HG03139 (cell line): Measurements from ENCODE around the gene SUPT4H1.

Source experiments
- ATAC-seq: cut with Tn5 transposase; IDR thresholded peaks from one replicate; pipeline ENCODE4 v1.9.1; 2021; ENCODE audit not compliant: unreplicated experiment

Gene SUPT4H1

DNA sequence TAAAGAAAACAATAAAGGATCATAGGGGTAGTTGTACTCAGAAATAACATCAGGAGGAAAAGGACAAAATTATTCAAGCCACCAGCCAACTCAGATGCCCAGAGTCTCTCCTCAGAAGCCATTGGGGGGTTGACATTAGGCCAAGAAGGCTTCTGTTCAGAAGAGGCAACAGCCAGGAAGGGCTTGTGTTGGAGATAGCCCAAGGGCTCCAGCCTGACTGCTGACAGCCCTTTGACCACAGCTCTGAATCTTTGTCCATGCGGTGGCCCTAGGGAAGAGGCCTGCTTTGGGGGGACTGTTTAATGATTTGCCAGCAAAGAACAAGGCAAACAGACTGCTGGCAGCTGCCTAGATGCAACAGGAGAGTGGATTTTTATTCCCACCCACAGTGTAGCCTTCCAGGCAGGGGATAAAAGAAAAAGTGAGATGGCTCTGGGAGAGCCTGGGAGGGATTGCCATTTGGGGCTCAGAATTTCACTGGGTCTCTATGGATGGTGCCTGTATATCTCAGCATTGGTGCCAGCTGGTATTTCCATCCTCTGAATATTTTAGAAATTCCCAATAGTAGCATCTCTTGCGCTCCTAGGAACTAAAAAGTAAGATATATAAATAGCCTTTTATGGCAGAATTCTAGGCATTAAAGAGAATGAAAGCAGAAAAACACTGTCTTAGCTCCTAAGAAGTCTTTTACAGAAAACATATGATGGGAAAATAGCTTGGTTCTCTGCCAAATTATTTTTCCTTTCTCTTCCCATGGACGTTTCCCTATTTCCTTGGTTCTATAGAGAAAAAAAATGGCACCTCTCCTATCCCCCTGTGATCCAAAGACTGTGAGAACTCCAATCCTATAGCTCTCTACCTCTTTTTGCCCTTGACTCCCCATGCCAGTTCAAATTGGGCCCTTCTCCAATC is 29.4 kb upstream of the SUPT4H1 start:
- no peak for ATAC-seq

DNA sequence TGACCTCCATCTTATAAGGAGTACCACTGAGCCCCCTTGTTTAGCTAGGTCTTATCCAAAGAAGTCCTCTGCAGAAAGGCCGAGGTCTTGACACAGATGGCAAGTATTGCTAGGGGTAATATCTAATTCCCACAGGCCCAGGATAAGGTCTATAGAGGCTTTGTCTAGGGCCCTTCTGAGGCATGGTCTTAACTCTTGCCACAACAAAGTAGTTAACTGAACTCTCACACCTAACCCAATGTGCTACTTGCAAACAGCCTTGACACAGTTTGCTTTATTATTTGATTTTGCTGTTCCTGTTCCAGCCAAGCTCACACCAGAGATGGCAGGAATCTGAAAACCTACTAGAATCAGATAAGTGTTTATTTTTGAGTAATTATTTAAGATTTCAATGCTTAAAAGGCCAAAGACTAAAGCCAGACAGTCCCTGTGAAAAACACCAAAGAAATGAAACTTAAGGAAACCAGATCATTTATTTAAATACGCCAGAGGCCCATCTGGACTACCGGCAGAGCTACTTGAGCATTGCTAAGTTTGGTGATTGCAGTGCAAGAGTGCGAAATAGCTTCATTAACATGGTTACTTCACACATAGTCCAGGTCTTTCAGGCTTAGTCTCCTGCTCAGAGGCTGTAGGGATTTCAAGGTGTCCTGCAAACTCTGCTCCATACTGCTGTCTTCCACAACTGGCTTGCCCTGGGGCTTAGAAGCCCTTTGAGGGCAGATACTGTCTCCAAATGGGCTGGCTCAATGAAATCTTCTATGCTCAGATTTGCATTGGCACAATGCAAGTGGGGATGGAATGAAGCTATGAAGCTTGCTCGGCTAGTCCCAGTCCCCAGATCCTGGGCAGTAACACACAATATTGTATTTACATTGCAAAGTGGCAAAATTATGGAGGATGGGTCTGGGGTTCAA is 28.5 kb upstream of the SUPT4H1 start:
- ATAC-seq = no peak

DNA sequence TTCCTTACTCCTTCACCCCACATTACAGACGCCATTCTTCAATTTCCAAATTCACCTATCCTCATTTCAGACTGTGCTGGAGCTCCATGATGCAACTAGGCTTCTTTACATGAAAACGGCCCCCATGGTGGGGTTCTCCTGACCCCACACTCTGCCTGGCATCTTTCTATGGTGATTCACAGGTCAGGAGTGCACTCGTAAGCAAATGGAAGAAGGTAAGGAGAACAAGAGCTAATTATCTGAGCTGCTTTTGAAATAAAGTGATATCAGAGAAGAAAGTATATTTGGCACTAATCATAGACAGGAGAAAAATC is 27.5 kb upstream of the SUPT4H1 start:
- no peak for ATAC-seq

DNA sequence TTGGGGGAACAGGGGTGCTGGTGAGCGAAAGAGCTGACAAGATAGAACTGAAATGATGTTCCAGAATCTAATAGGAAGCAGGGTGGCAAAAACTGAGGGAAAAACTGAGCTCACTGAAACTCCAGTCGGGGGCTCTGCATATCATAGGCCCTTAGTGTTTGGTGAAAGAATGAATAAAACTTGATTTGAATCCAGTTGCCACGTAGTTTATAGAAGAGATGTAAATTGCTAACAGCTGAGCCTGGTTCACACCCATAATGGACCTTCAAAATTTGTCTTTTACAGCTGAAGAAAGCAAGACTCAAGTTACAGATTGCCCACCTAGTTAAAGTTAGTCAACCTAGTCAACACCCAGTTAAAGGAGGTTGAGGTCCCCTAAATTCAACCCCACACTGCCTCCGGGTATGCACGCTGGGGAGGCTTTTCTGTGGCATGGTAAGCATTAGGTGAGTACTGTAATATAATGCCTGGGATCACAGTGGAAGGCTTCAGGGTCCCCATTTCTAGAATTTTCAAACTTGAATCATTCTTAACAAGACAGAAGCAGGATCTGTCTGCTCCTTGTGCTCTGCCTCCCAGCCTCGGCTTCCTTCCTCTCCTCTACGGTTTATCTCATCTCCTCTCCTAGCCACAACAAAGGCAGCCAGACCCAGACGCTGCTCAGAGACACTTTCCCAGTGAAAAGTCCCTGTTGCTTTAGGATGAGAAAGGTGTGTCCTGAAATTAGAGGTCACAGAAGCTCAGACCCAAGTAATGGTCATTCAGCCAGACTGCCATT is 26.9 kb upstream of the SUPT4H1 start:
- ATAC-seq = no peak

DNA sequence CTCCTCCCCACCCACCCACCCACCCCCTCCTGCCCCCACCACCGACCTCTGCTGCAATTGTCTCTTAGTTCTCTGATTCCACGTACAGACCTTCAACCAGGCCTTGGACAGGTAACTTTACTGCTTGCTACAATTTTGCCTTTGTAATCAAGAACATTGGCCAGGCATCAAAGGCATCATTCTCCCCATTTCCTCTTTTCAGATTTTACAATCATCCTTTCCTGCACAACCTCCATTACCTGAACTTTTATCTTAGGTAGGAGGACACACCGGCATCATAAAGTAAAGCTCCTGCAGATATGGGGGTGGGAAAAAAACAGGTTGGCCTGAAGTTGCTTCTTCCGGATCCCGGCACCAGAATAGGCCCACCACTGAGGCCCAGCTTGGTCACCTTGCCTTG is 25.7 kb upstream of the SUPT4H1 start:
- ATAC-seq = no peak

DNA sequence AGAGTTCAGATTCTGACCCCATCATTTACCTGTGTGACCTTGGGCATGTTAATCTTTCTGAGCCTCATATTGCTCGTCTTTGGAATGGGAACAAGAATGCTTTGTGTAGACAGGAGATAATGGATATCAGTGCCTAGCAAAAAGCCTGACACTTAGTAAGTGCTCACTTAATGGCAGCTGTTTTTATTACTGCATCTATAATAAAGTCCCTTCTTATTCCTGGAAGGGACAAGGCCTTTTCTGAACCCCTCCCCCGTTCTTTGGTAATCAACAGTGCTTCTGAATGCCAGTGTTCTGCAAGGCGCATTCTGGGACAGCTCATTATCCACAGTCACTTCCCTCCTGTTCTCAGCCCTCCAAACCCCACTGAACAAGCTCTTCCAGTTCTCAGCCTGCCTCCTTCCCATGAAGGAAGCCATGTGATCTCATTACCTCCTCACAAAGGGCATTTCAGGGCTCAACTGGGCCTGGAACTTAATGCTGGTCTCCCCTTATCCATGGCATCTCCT is 25.1 kb upstream of the SUPT4H1 start:
- no peak for ATAC-seq

DNA sequence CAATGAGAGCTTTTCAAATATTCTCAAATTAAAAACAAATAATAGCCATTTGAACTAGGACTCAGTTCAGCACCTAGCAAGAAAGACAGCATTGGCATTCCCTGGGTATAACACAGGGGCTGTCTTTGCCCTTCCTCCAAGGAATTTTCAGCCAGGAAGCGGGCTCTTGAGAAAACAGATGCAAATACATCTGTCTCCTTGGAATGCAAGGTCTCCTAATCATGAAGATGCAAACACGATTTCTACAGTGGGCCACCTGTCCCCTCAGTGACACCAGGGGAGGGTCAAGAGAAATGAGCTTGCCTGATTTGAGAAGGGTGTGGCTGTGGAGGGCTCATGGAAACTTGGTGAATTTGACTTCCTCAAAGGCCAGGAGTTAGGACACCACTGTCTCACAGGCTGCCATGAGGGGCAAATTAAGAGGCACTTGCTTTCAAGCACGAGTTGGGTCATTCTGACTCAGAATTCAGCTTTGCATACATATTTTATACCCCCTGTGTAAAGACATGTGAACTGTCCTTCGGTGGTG is 24.5 kb upstream of the SUPT4H1 start:
- no peak for ATAC-seq

DNA sequence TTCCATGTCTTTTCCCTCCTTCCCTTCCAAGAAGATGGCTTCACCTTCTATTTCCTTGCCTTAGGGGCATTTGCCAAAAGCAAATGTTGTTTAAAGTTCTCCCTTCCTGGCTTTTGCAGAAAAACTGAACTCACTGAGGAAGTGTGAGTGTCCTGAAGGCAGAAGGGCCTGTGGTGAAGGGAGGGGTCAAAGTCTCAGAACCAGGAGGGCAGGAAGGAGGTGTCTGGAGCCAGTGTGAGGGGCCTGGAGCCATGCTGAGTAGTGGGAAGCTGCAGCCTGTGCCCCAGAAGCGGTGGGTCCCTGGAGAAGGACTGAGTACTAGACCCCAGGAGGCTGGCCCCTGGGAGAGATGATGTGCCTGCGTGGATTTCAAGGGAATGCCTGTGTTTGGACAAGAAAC is 23.8 kb upstream of the SUPT4H1 start:
- ATAC-seq = no peak

DNA sequence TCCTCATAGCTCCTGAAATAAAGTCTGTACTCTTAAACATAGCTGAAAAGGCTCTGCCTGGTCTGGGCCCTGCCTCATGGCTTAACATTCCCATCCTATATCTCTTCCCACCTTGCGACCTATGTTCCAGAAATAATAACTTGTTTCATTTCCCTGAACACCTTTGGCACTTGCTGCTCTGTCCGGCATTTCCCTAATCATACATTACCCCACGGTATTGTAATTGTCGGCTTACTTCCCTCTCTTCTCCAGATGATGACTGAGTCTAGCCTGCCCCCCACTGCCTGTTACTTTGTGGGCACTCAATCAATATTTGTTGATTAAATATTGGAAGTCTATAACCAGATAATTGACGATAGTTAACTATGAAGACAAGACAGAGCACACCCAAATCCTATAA is 23.3 kb upstream of the SUPT4H1 start:
- no peak for ATAC-seq

DNA sequence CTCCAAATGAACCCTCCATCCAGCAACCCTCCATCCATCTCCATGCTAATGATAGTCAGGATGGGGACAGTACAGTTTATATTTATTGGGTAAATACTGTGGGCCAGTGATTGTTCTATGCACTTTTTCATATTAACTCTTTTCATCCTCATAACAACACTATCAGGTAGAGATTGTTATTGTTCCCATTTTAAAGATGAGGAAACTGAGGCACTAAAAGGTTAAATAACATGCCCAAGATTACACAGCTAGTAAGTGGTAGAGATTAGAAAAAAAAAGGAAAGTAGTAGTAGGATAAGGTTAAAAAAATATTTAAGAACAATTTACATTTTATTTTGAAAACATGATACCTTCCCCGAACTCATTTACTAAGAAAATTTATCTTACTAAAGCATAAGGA is 21.9 kb upstream of the SUPT4H1 start:
- no peak for ATAC-seq

DNA sequence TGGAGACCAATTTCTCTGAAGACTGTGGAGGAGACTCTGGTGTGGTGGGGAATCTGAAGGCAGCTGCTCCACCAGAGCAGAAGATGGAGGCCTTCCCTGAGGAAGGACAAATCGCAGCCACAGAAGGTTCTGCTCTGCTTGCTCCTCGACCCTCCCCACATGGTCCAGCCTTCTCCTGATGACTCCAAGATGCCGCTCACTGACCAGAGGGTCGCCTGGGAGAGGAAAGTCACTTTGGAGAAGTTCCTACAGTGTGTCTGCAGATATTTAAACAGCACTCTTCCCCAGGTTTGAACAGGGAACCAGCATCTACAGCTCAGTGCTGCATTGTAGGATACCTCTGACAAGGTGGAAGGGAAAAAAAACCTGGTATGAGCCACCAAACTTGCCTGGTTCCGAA is 21.0 kb upstream of the SUPT4H1 start:
- ATAC-seq = no peak

DNA sequence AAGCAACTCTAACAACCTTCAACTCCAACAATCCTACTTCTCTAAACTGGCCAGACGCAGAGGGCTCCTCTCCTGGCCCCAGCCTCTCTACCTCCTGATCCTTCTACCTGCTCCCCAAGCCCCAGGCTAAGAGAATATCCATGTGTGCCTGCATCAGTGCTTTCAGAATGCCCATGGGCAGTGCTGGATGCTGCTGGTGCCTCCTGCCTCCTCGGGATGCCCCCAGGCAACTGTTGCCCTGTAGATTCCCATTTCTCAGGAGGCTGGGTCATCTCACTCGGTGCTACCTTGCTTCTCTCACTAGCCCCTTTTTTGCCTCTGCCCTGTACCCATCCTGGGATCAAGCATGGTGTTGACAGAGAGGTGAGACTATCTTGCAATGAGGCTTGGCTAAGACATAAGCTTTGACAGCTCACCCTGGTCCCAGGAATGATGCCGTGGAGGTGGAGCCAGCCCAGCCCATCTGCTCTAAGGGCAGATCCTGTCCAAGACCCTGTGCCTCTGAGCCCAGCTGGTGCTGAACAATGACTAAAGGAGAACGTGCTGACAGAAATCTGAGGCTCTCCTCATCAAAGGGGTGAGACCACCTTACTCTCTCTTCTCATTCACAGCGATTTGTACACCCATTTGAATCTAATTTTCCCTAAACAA is 19.4 kb upstream of the SUPT4H1 start:
- no peak for ATAC-seq

DNA sequence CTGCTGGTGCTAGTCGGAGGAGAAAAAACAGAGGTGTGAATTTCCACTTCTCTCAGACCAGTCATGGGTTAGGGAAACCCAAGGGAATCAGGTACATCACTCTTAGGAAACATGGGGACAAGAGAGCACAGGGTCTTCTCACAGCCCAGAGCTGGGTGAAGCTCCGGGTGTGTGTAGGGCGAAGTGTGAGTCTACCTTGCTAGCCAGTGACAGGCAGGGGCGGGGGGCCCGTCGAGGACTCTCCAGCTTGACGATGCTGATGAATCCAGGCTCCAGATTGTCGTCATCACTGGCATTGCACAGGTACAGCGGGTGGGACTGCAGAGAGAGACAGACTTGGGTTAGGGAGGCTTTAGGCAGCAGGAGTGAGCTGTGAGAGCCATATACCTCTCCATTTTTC is 18.7 kb upstream of the SUPT4H1 start:
- no peak for ATAC-seq

DNA sequence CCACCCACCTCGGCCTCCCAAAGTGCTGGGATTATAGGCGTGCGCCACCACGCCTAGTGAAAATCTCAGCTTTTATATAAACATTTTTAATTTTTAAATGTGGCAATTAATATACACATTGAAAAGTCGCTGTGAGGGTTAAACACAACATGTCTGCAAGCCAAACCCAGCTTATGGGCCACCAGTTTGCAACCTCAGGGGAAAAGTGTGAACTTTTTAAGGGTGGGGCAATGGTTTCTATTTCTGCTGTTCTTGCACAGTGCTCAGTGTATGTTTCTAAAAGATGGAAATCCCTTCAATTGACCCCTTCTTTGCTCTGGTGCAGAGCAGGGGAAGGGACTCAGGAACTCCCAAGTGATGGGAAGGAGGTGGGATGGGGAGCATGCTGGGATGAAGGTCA is 18.3 kb upstream of the SUPT4H1 start:
- no peak for ATAC-seq

DNA sequence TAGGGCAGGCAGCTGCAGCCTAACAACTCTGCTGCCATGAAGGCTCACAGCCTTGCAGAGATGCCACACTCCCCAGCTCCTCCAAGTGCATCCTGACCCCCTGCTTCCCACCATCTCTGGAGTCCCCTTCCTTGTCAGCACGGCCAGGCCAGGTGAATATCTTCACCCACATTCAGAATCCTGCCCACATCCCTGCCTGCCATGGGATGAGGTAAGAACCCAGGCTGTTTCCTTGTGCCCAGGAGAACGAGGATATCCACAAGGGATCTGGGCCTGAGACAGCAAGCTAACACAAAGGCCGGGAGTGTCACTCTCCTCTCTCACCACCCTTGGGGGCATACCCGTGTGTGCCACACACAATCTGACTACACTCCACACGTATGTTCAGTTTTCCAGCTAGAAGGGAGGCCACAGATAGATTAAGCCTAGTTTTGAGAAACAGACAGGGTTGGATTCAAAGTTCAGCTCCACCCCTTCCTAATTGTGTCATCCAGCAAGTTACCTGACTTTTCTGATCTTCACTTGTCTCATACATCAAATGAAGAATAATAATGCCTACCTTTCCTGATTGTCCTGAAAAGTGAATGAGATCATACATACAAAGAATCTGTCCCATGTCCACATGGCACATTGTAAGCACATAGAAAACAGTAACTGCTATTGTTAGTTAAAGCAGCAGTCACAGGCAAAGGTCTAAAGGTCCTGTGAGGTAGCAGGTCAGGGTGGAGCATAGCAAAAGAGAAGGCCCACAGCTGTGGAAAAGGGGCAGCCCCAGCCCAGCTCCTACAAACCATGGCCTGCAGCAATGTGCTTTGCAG is 17.4 kb upstream of the SUPT4H1 start:
- no peak for ATAC-seq

DNA sequence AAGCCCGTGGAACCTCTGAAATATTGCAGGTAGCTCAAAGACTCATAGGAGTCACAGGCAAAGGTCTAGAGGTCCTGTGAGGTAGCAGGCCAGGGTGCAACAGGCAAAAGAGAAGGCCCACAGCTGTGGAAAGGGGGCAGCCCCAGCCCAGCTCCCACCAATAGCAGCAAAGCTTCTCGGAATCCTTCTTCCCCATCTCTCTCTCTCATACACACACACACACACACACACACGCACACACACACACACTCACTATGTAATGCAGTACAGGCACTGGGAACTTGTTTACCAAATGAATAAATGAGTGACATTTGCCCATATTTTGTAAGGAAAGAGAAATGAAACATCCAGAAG is 16.8 kb upstream of the SUPT4H1 start:
- ATAC-seq = no peak

DNA sequence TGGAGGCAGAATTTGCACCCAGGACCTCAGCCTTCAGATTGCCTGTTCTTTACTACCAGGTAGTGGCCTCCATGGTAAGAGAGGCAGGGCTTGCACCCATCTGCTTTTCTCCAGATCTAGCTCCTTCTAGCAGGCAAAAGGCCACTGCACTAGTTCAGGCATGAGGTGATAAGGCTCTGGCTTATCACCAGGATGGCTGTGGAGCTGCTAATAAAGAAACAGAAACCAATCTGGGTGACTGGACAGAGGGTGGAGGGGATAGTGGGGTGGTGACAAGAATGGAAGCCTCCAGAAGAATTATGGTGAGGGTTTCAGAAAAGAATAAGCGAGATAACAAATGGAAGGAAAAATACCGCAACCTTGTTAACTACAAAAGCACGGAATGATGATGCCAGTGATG is 15.5 kb upstream of the SUPT4H1 start:
- no peak for ATAC-seq

DNA sequence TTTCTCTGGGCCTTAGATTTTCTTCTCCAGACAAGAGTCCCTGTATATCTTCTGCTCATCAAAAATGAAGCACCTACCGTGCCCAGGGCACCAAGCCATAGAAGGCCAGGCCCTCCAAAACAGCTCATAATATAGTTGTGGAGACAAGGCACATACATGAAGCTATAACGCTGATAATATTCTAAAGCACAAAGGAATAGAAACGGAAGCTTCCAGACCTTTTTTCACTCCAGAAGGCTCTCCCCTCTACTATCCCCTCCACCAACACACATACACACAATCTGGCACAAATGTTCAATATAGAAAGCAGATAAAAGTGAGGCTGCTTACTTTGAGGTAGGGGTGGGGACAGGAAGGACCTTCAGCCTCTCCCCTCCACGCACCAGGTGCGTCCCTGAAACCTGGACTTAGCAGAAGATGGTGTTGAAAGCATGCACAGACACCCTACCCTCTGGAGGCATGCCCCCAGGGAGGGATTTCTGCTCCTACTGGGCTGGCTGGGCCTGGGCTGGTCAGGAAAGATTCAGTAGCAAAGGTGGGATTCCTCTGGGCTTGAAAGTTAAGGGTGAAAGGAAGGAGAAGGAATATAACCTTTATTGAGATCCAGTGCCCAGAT is 14.1 kb upstream of the SUPT4H1 start:
- no peak for ATAC-seq
